IMR-90 (cell line): ENCODE measurements around the gene DUOX1. TPM values are rescaled to one million over a fixed set of nuclear protein-coding genes. Genes with fewer than 3 reads are reported as not detected.
A peak's percentile ranks its signal among the peaks of the same experiment; 100 is the strongest.

Experiments used
- ATAC-seq: fragments of 200-7000 bp; cut with Tn5 transposase; 2 replicates; pipeline ENCODE4 v1.9.1; 2020; ENCODE audit warnings: low read depth, mild to moderate bottlenecking, moderate library complexity
- BruUV-seq: library from RNA; stranded (reverse); fragments of 400-500 nt; replicated peaks from 2 replicates; lab custom pipeline; 2021; lab: Mats Ljungman, UMichigan
- CTCF ChIA-PET: fragments of 300-600 bp; formaldehyde crosslinking; extraction: SDS; loops from one replicate; lab custom pipeline; 2021; ENCODE audit warnings: antibody characterized with exemption; lab: Yijun Ruan, JAX
- POLR2A ChIA-PET: fragments of 300-600 bp; sonication (Branson Sonifier 250); formaldehyde crosslinking; loops from one replicate; lab custom pipeline; 2022; ENCODE audit warnings: antibody characterized with exemption; ENCODE audit not compliant: unreplicated experiment; lab: Charles Lee
- DNase-seq: peaks from one replicate; pipeline ENCODE4 v3.0.0; 2013
- H2AFZ ChIP-seq: replicated peaks from 2 replicates; pipeline ENCODE3; 2013; ENCODE audit warnings: low read length, mild to moderate bottlenecking; ENCODE audit not compliant: poor library complexity
- H2AK5ac ChIP-seq: 2 replicates; pipeline ENCODE4 v1.6.1; 2013; ENCODE audit warnings: low read depth, low read length, inconsistent platforms
- H2AK9ac ChIP-seq: replicated peaks from 2 replicates; pipeline ENCODE3; 2013; ENCODE audit warnings: mild to moderate bottlenecking, low read depth, low read length, moderate library complexity; ENCODE audit not compliant: poor library complexity
- H2BK120ac ChIP-seq: 2 replicates; pipeline ENCODE4 v1.6.1; 2013; ENCODE audit warnings: low read depth, low read length, inconsistent platforms
- H2BK15ac ChIP-seq: 3 replicates; pipeline ENCODE4 v1.6.1; 2013; ENCODE audit warnings: low read depth, low read length, inconsistent platforms
- H2BK20ac ChIP-seq: 2 replicates; pipeline ENCODE4 v1.6.1; 2013; ENCODE audit warnings: low read depth, mild to moderate bottlenecking, inconsistent platforms, low read length, moderate library complexity
- H2BK5ac ChIP-seq: 2 replicates; pipeline ENCODE4 v1.6.1; 2013; ENCODE audit warnings: mild to moderate bottlenecking, low read depth, low read length, inconsistent platforms; ENCODE audit not compliant: poor library complexity, severe bottlenecking
- H3K14ac ChIP-seq: replicated peaks from 2 replicates; pipeline ENCODE4 v1.6.1; 2013; ENCODE audit warnings: low read depth, low read length, inconsistent platforms
- H3K18ac ChIP-seq: 2 replicates; pipeline ENCODE4 v1.6.1; 2013; ENCODE audit warnings: low read depth, low read length, control low read depth
- H3K23ac ChIP-seq: 2 replicates; pipeline ENCODE4 v1.6.1; 2013; ENCODE audit warnings: low read depth, low read length, inconsistent platforms
- H3K27ac ChIP-seq: 2 replicates; pipeline ENCODE4 v1.5.1; 2013; ENCODE audit warnings: mild to moderate bottlenecking, control low read depth, low read length; ENCODE audit not compliant: insufficient read depth
- H3K27me3 ChIP-seq: 2 replicates; pipeline ENCODE4 v1.6.1; 2013; ENCODE audit warnings: low read length; ENCODE audit not compliant: control insufficient read depth, insufficient read depth
- H3K36me3 ChIP-seq: 2 replicates; pipeline ENCODE4 v1.6.1; 2013; ENCODE audit warnings: low read length, mixed read lengths; ENCODE audit not compliant: control insufficient read depth, insufficient read depth
- H3K4ac ChIP-seq: 2 replicates; pipeline ENCODE4 v1.6.1; 2013; ENCODE audit warnings: low read depth, low read length, inconsistent platforms
- H3K4me1 ChIP-seq: 2 replicates; pipeline ENCODE4 v1.6.1; 2013; ENCODE audit warnings: low read length, mixed read lengths; ENCODE audit not compliant: control insufficient read depth, insufficient read depth
- H3K4me2 ChIP-seq: 2 replicates; pipeline ENCODE4 v1.6.1; 2013; ENCODE audit warnings: low read depth, mild to moderate bottlenecking, control low read depth, low read length, moderate library complexity
- H3K4me3 ChIP-seq: 2 replicates; pipeline ENCODE4 v1.5.1; 2013; ENCODE audit warnings: low read depth, mild to moderate bottlenecking, control low read depth, low read length, moderate library complexity; ENCODE audit not compliant: insufficient read depth
- H3K56ac ChIP-seq: 2 replicates; pipeline ENCODE4 v1.6.1; 2013; ENCODE audit warnings: low read length, inconsistent platforms; ENCODE audit not compliant: insufficient read depth; ENCODE audit errors: extremely low read depth
- H3K79me1 ChIP-seq, 2 experiments: 2 replicates each; pipeline ENCODE4 v1.6.1; 2013; ENCODE audit warnings: low read length in 2 of 2, inconsistent platforms in 1 of 2, low read depth in 1 of 2
- H3K9ac ChIP-seq: 2 replicates; pipeline ENCODE4 v1.6.1; 2013; ENCODE audit warnings: low read depth, low read length, control low read depth
- H3K9me1 ChIP-seq: 2 replicates; pipeline ENCODE4 v1.6.1; 2013; ENCODE audit warnings: low read length, inconsistent platforms; ENCODE audit not compliant: insufficient read depth
- H3K9me3 ChIP-seq: 2 replicates; pipeline ENCODE4 v1.6.1; 2013; ENCODE audit warnings: low read length; ENCODE audit not compliant: control insufficient read depth, insufficient read depth
- H4K20me1 ChIP-seq: 2 replicates; pipeline ENCODE4 v1.6.1; 2013; ENCODE audit warnings: low read length, inconsistent platforms; ENCODE audit not compliant: insufficient read depth
- H4K5ac ChIP-seq: 2 replicates; pipeline ENCODE4 v1.6.1; 2013; ENCODE audit warnings: mild to moderate bottlenecking, low read depth, low read length, control low read depth
- H4K8ac ChIP-seq, 2 experiments: 2 replicates each; pipeline ENCODE4 v1.6.1; 2013; ENCODE audit warnings: low read depth in 2 of 2, low read length in 2 of 2, control low read depth in 1 of 2, inconsistent platforms in 1 of 2
- H4K91ac ChIP-seq: 2 replicates; pipeline ENCODE4 v1.6.1; 2013; ENCODE audit warnings: low read depth, low read length, inconsistent platforms; ENCODE audit not compliant: insufficient read depth
- BHLHE40 ChIP-seq: fragments of 150-350 bp; IDR thresholded peaks from 2 replicates; pipeline ENCODE4 v1.6.1; 2016; ENCODE audit warnings: mild to moderate bottlenecking, low read depth, low read length
- CEBPB ChIP-seq: IDR thresholded peaks from 2 replicates; pipeline ENCODE4 v1.6.1; 2012; ENCODE audit warnings: low read depth, low read length, improper control_type of control experiment
- CHD1 ChIP-seq: IDR thresholded peaks from 2 replicates; pipeline ENCODE4 v1.6.1; 2012; ENCODE audit warnings: low read depth, low read length, improper control_type of control experiment
- FOS ChIP-seq: fragments of 150-350 bp; IDR thresholded peaks from 2 replicates; pipeline ENCODE4 v1.6.1; 2016; ENCODE audit warnings: low read depth, low read length
- MAZ ChIP-seq: IDR thresholded peaks from 2 replicates; pipeline ENCODE4 v1.6.1; 2012; ENCODE audit warnings: low read depth, mild to moderate bottlenecking, low read length, improper control_type of control experiment, moderate library complexity, borderline replicate concordance
- MXI1 ChIP-seq: IDR thresholded peaks from 2 replicates; pipeline ENCODE4 v1.6.1; 2012; ENCODE audit warnings: low read depth, mild to moderate bottlenecking, low read length, moderate library complexity, borderline replicate concordance
- RAD21 ChIP-seq: IDR thresholded peaks from 2 replicates; pipeline ENCODE4 v1.6.1; 2012; ENCODE audit warnings: low read length, improper control_type of control experiment
- RCOR1 ChIP-seq: IDR thresholded peaks from 2 replicates; pipeline ENCODE4 v1.6.1; 2012; ENCODE audit warnings: mild to moderate bottlenecking, low read length, improper control_type of control experiment; ENCODE audit not compliant: insufficient replicate concordance
- SMC3 ChIP-seq: fragments of 150-350 bp; IDR thresholded peaks from 2 replicates; pipeline ENCODE4 v1.6.1; 2016; ENCODE audit warnings: low read depth, mild to moderate bottlenecking, antibody characterized with exemption, low read length, moderate library complexity
- WGBS, 2 experiments: methylation state at CpG; one replicate each; pipeline versions ENCODE4 v1.1.5 to v1.1.7; 2013; ENCODE audit warnings: missing lambda C conversion rate in 2 of 2; ENCODE audit not compliant: insufficient read length in 1 of 2; ENCODE audit errors: extremely low coverage in 2 of 2; 5-methylcytosine and 5-hydroxymethylcytosine counted together
- dilution Hi-C: fragments of 300-500 bp; cut with HindIII; formaldehyde crosslinking; loops from one replicate; pipeline ENCODE4 v1.14.3; 2018; ENCODE audit warnings: low sequenced_read_pairs; ENCODE audit not compliant: unreplicated experiment
- in situ Hi-C: fragments of 300-500 bp; cut with MboI; formaldehyde crosslinking; loops from 3 replicates; pipeline ENCODE4 v1.14.3; 2019; ENCODE audit warnings: low sequenced_read_pairs, inconsistent platforms, mixed read lengths
- intact Hi-C: fragments of 100-400 bp; cut with micrococcal nuclease; formaldehyde crosslinking; loops from 2 replicates; pipeline ENCODE4 v1.10.0; 2022
- polyA plus RNA-seq, 3 experiments: library from polyadenylated mRNA; depleted of rRNA; stranded (reverse); fragments of >200 nt; gene quantifications; 2 replicates each; pipeline ENCODE4 v1.2.3, GENCODE V29; 2012; ENCODE audit warnings: low replicate concordance in 1 of 3
- total RNA-seq: library from RNA; depleted of rRNA; stranded (reverse); fragments of >200 nt; gene quantifications from 2 replicates; pipeline ENCODE4 v1.2.3, GENCODE V29; 2012
- TF ChIP-seq, protein P1 (sequence below): fragments of 150-350 bp; IDR thresholded peaks from 2 replicates; pipeline ENCODE4 v1.6.1; 2017; ENCODE audit warnings: mild to moderate bottlenecking, antibody characterized with exemption, low read length, low read depth
- TF ChIP-seq, protein P2 (sequence below): conservative IDR thresholded peaks from 2 replicates; pipeline ENCODE4 v1.5.1; 2012; ENCODE audit warnings: mild to moderate bottlenecking, low read depth, low read length, improper control_type of control experiment
- TF ChIP-seq, protein P3 (sequence below): fragments of 150-350 bp; IDR thresholded peaks from 2 replicates; pipeline ENCODE4 v1.6.1; 2016; ENCODE audit warnings: low read depth, mild to moderate bottlenecking, low read length, moderate library complexity, borderline replicate concordance

Gene DUOX1
- total and polyA plus RNA-seq, 2 of the 4 experiments (the other 2 are of a cell fraction) = not detected

DNA sequence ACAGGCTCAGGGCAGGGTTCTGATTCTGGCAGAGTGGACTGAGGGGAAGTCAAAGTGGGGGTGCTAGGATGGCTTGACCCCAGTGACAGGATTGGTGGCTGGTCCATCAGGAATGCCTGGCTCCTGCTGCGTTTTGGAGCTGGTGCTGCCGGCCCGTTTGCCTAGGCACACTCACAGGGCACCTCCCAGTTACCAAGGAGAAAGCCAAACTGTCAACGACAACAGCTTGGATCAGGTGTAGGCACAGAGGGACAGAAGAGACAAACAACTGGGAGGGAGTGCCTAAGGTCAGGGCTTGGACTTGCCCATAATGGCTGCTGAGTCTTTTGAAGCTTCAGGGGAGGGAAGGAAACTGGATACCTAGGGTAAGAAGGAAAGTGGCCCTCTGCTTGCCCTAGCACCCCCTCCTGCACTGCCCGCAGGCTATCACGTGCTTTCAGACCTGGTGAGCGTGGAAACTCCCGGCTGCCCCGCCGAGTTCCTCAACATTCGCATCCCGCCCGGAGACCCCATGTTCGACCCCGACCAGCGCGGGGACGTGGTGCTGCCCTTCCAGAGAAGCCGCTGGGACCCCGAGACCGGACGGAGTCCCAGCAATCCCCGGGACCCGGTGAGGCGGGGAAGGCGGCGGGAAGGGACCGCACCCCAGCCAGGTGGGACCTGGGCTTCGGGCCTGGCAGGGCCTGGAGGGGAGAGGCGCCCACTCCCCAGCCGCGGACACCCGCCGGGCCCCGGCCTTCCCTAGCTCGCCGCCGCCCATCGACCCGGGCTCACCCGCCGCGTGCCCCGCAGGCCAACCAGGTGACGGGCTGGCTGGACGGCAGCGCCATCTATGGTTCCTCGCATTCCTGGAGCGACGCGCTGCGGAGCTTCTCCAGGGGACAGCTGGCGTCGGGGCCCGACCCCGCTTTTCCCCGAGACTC is 5.1 kb downstream of the DUOX1 start:
- H2AK9ac ChIP-seq = peak overlapping the region; percentile 50
- H3K9ac ChIP-seq = no peak overlapping the region
- H3K9me1 ChIP-seq = no peaks in the 10 kb centered on the region
- no peak overlapping the region for H3K4me3 ChIP-seq
- no peaks in the 10 kb centered on the region for H4K20me1 ChIP-seq
- H3K23ac ChIP-seq = no peak overlapping the region
- no peak for DNase-seq
- H2BK5ac ChIP-seq = no peak overlapping the region
- POLR2A ChIA-PET = no interaction called here
- H3K27ac ChIP-seq = no peak overlapping the region
- H3K79me1 ChIP-seq = no peaks in the 10 kb centered on the region
- H3K4me1 ChIP-seq = no peaks in the 10 kb centered on the region; the same call in 1 of the 2 replicates
- no peak overlapping the region for H3K18ac ChIP-seq
- no peak overlapping the region for H2AFZ ChIP-seq
- peaks cover 3% of the 10 kb centered on the region; the same call in 1 of the 2 replicates for H3K9me3 ChIP-seq
- H2AK5ac ChIP-seq = no peak overlapping the region
- H3K27me3 ChIP-seq = peaks cover 83% of the 10 kb centered on the region
- no peak overlapping the region for H3K14ac ChIP-seq
- H4K5ac ChIP-seq = no peak overlapping the region
- no TSS peak for BruUV-seq
- dilution Hi-C loops = no loop called here
- in situ Hi-C loops = no loop called here
- 0% methylated on average over 1 of the region's 57 CpGs; no CpG with 5 or more reads in 1 of the 2 experiments for whole genome bisulfite sequencing, 2 experiments
- H3K4ac ChIP-seq = no peak overlapping the region
- H3K56ac ChIP-seq = no peak overlapping the region
- intact Hi-C loops = no loop called here
- no peak overlapping the region for H4K91ac ChIP-seq
- no peak overlapping the region for H2BK120ac ChIP-seq
- H2BK15ac ChIP-seq = no peak overlapping the region
- H3K36me3 ChIP-seq = no peaks in the 10 kb centered on the region
- 0 out of 2 replicates have a peak, but pooled peaks have one; percentile 21 for ATAC-seq
- no peak overlapping the region for H3K4me2 ChIP-seq
- H4K8ac ChIP-seq = no peak overlapping the region
- CTCF ChIA-PET = no interaction called here
- no peak for TF ChIP-seq BHLHE40
- TF ChIP-seq FOS = no peak
- TF ChIP-seq CEBPB = no peak
- TF ChIP-seq MAZ = no peak
- TF ChIP-seq RCOR1 = no peak
- TF ChIP-seq, protein P1, sequence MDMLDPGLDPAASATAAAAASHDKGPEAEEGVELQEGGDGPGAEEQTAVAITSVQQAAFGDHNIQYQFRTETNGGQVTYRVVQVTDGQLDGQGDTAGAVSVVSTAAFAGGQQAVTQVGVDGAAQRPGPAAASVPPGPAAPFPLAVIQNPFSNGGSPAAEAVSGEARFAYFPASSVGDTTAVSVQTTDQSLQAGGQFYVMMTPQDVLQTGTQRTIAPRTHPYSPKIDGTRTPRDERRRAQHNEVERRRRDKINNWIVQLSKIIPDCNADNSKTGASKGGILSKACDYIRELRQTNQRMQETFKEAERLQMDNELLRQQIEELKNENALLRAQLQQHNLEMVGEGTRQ = no peak
- no peak for TF ChIP-seq RAD21
- TF ChIP-seq, protein P2, sequence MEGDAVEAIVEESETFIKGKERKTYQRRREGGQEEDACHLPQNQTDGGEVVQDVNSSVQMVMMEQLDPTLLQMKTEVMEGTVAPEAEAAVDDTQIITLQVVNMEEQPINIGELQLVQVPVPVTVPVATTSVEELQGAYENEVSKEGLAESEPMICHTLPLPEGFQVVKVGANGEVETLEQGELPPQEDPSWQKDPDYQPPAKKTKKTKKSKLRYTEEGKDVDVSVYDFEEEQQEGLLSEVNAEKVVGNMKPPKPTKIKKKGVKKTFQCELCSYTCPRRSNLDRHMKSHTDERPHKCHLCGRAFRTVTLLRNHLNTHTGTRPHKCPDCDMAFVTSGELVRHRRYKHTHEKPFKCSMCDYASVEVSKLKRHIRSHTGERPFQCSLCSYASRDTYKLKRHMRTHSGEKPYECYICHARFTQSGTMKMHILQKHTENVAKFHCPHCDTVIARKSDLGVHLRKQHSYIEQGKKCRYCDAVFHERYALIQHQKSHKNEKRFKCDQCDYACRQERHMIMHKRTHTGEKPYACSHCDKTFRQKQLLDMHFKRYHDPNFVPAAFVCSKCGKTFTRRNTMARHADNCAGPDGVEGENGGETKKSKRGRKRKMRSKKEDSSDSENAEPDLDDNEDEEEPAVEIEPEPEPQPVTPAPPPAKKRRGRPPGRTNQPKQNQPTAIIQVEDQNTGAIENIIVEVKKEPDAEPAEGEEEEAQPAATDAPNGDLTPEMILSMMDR = no peak
- TF ChIP-seq CHD1 = no peak
- TF ChIP-seq MXI1 = no peak
- TF ChIP-seq, protein P3, sequence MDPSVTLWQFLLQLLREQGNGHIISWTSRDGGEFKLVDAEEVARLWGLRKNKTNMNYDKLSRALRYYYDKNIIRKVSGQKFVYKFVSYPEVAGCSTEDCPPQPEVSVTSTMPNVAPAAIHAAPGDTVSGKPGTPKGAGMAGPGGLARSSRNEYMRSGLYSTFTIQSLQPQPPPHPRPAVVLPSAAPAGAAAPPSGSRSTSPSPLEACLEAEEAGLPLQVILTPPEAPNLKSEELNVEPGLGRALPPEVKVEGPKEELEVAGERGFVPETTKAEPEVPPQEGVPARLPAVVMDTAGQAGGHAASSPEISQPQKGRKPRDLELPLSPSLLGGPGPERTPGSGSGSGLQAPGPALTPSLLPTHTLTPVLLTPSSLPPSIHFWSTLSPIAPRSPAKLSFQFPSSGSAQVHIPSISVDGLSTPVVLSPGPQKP = no peak
- TF ChIP-seq SMC3 = no peak
- no peak overlapping the region for H2BK20ac ChIP-seq
